H4 (cell line): ENCODE data around the gene CAGE1. TPM values are rescaled to one million over a fixed set of nuclear protein-coding genes. Genes with fewer than 3 reads are reported as not detected.

Source experiments
- DNase-seq: peaks from one replicate; pipeline ENCODE4 v3.0.0-alpha.2; 2015; ENCODE audit warnings: low spot score
- total RNA-seq: library from RNA; depleted of rRNA; stranded (reverse); fragments of >200 nt; shearing (Covaris generic); gene quantifications from 2 replicates; pipeline ENCODE4 v1.2.3, GENCODE V29; 2014; rRNA removed

The CAGE1 gene
- total RNA-seq, 1 experiment from 2014 or later, result not detected

GRCh38 chr6:7311917-7312615, 77.5 kb downstream of the CAGE1 start:
- no peak for DNase-seq

GRCh38 chr6:7311176-7311575, 78.4 kb downstream of the CAGE1 start:
- no peak for DNase-seq

GRCh38 chr6:7309050-7309449, 80.5 kb downstream of the CAGE1 start:
- DNase-seq, result no peak

GRCh38 chr6:7307533-7307932, 82.0 kb downstream of the CAGE1 start:
- DNase-seq, result no peak

GRCh38 chr6:7304821-7305220, 84.7 kb downstream of the CAGE1 start:
- no peak for DNase-seq

- DNase-seq, result no peak
These were observed 87.8 kb downstream of the CAGE1 start for GRCh38 chr6:7301702-7302101.

GRCh38 chr6:7300926-7301325, 88.6 kb downstream of the CAGE1 start:
- no peak for DNase-seq

GRCh38 chr6:7298113-7298512, 91.4 kb downstream of the CAGE1 start:
- no peak for DNase-seq

GRCh38 chr6:7296602-7297001, 92.9 kb downstream of the CAGE1 start:
- DNase-seq, result no peak

GRCh38 chr6:7295916-7296315, 93.6 kb downstream of the CAGE1 start:
- no peak for DNase-seq

GRCh38 chr6:7292596-7293255, 96.8 kb downstream of the CAGE1 start:
- no peak for DNase-seq

- no peak for DNase-seq
These were observed 99.5 kb downstream of the CAGE1 start for GRCh38 chr6:7290079-7290478.

- DNase-seq, result no peak
These were observed 104.1 kb downstream of the CAGE1 start for GRCh38 chr6:7285416-7285815.

- DNase-seq, result no peak
These were observed 105.9 kb downstream of the CAGE1 start for GRCh38 chr6:7283676-7284075.

GRCh38 chr6:7282097-7282906, 107.2 kb downstream of the CAGE1 start:
- DNase-seq, result no peak

Other genes with a start within 250 kb of the CAGE1 start
- gene SSR1, start 76.5 kb downstream of the CAGE1 start, total RNA-seq, result 107 and 127 TPM in 2 replicates
- 11.4 and 16.9 TPM in 2 replicates for gene RIOK1, start 66 bp upstream of the CAGE1 start, total RNA-seq
- 0.02 and 0.04 TPM in 2 replicates for gene DSP, start 151.9 kb upstream of the CAGE1 start, total RNA-seq
- 6.4 and 6.6 TPM in 2 replicates for gene SNRNP48, start 200.5 kb upstream of the CAGE1 start, total RNA-seq